ENCODE results near the gene OSGEP. TPM values are rescaled to one million over a fixed set of nuclear protein-coding genes. Genes with fewer than 3 reads are reported as not detected.

The OSGEP gene
- total RNA-seq, 1 donor from 2014 or later, result 67.0 TPM

DNA sequence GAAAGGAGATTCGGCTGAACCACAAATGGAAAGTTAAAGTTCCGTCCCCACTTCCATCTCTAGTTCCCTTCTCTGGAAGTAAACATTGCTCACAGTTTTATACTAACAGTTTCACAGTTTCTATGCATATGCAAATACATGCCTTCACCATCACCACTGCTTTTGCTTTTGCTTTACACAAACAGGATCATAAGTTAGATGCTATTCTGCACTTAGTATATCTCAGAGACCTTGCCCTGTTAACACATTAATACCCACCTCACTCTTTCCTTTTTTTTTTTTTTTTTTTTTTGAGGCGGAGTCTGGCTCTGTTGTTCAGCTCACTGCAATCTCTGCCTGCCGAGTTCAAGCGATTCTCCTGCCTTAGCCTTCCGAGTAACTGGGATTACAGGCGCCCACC, 42.2 kb downstream of the OSGEP start:
- no peak for DNase-seq (ENCODE audit: low spot score)
- peak overlapping the region; percentile 92 for H3K4me3 Mint-ChIP-seq
- no peaks in the 10 kb centered on the region for H3K9me3 Mint-ChIP-seq
- peaks cover 20% of the 10 kb centered on the region for H3F3A ChIP-seq (ENCODE audit: low read depth)
- no peaks in the 10 kb centered on the region for H3K27me3 Mint-ChIP-seq (ENCODE audit: insufficient read depth, low read depth)
- no peak overlapping the region for H3K27ac ChIP-seq
- H3K4me3 ChIP-seq, result peak overlapping the region; percentile 79
- no peak overlapping the region for H3K27ac Mint-ChIP-seq
- H3K27me3 ChIP-seq, result no peaks in the 10 kb centered on the region
- peaks cover 3% of the 10 kb centered on the region for H3K36me3 Mint-ChIP-seq
- H2AFZ ChIP-seq (replicated peaks), result peak overlapping the region; percentile 96
- peaks cover 13% of the 10 kb centered on the region for H3K4me1 Mint-ChIP-seq
- no peaks in the 10 kb centered on the region for H3K36me3 ChIP-seq
- no peaks in the 10 kb centered on the region for H4K20me1 ChIP-seq (ENCODE audit: low read depth)
- H3K79me2 ChIP-seq (ENCODE audit: low read depth), result peaks cover 10% of the 10 kb centered on the region
- no peaks in the 10 kb centered on the region for H3K9me3 ChIP-seq (ENCODE audit: low read depth)
- H3K4me2 ChIP-seq, result peak overlapping the region; percentile 84
- H3K4me1 ChIP-seq, result peaks cover 3% of the 10 kb centered on the region
- TF ChIP-seq EZH2phosphoT487 (IDR thresholded peaks at IDR 0.05) (no peak), EZH2 (IDR thresholded peaks at IDR 0.05) (no peak)
- TF ChIP-seq, protein P1, sequence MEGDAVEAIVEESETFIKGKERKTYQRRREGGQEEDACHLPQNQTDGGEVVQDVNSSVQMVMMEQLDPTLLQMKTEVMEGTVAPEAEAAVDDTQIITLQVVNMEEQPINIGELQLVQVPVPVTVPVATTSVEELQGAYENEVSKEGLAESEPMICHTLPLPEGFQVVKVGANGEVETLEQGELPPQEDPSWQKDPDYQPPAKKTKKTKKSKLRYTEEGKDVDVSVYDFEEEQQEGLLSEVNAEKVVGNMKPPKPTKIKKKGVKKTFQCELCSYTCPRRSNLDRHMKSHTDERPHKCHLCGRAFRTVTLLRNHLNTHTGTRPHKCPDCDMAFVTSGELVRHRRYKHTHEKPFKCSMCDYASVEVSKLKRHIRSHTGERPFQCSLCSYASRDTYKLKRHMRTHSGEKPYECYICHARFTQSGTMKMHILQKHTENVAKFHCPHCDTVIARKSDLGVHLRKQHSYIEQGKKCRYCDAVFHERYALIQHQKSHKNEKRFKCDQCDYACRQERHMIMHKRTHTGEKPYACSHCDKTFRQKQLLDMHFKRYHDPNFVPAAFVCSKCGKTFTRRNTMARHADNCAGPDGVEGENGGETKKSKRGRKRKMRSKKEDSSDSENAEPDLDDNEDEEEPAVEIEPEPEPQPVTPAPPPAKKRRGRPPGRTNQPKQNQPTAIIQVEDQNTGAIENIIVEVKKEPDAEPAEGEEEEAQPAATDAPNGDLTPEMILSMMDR (IDR thresholded peaks at IDR 0.05), result no peak
- no peak overlapping the region for H3K9ac ChIP-seq

DNA sequence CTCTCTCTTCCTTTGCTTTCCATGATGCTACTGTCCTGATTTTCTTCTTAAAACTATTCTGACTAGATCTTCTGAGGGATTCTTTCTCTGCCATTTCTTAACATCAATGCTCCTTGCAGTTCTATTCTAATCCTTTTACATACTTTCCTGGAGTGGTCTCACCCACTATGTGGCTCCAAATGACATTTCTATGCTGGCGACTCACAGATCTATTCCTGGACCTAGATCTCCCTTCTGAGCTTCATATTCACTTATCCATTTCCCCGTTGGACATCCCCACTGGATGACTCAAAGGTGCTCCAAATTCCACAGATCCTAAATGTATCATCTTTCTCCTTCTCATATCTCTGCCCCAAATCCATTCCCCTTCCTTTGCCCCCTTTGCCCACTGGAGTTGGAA, 45.4 kb downstream of the OSGEP start:
- peaks cover 10% of the 10 kb centered on the region for H3K4me1 Mint-ChIP-seq
- H3K79me2 ChIP-seq (ENCODE audit: low read depth), result peaks cover 10% of the 10 kb centered on the region
- H3K27me3 Mint-ChIP-seq (ENCODE audit: insufficient read depth, low read depth), result peaks cover 2% of the 10 kb centered on the region
- TF ChIP-seq EZH2 (IDR thresholded peaks at IDR 0.05), result no peak
- TF ChIP-seq EZH2phosphoT487 (IDR thresholded peaks at IDR 0.05), result no peak
- TF ChIP-seq, protein P1 (IDR thresholded peaks at IDR 0.05), result no peak
- no peaks in the 10 kb centered on the region for H3K27me3 ChIP-seq
- H3K4me1 ChIP-seq, result peaks cover 3% of the 10 kb centered on the region
- no peak overlapping the region for H3K27ac ChIP-seq
- no peak overlapping the region for H2AFZ ChIP-seq (replicated peaks)
- DNase-seq (ENCODE audit: low spot score), result no peak
- no peak overlapping the region for H3K9ac ChIP-seq
- no peaks in the 10 kb centered on the region for H3K36me3 ChIP-seq
- no peak overlapping the region for H3K27ac Mint-ChIP-seq
- H4K20me1 ChIP-seq (ENCODE audit: low read depth), result no peaks in the 10 kb centered on the region
- H3K9me3 ChIP-seq (ENCODE audit: low read depth), result no peaks in the 10 kb centered on the region
- H3F3A ChIP-seq (ENCODE audit: low read depth), result peaks cover 18% of the 10 kb centered on the region
- H3K9me3 Mint-ChIP-seq, result no peaks in the 10 kb centered on the region
- H3K4me3 Mint-ChIP-seq, result no peak overlapping the region
- no peak overlapping the region for H3K4me2 ChIP-seq
- H3K4me3 ChIP-seq, result no peak overlapping the region
- H3K36me3 Mint-ChIP-seq, result peaks cover 15% of the 10 kb centered on the region

DNA sequence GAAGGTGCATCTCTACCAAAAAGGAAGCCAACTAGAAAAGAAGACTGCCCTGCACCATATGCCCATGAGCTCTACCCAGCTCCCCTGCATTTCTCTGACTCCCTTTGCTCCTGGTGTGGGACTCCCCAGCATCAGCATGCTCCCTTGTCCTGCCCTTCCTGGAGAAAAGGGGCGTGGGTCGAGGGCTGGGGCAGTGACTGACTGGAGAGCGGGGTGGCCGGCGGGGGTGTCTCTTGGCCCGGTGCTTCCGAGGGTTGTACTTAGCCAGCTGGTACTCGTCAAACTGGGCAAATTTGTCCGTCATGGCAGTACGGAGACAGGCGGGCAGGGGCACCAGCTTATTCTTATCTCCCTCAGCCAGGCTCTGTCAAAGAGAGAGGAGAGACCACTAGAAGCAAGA, 51.1 kb downstream of the OSGEP start:
- Histone ChIP-seq H3K79me2 (ENCODE audit: low read depth) (no peaks in the 10 kb centered on the region), H3K27ac (no peak overlapping the region), H3K4me2 (no peak overlapping the region), H3K27me3 (no peaks in the 10 kb centered on the region), H3F3A (ENCODE audit: low read depth) (no peaks in the 10 kb centered on the region), H3K36me3 (no peaks in the 10 kb centered on the region), H2AFZ (replicated peaks) (no peak overlapping the region), H4K20me1 (ENCODE audit: low read depth) (no peaks in the 10 kb centered on the region), H3K9me3 (ENCODE audit: low read depth) (no peaks in the 10 kb centered on the region), H3K4me3 (no peak overlapping the region), H3K9ac (no peak overlapping the region), H3K4me1 (no peaks in the 10 kb centered on the region)
- TF ChIP-seq, protein P1 (IDR thresholded peaks at IDR 0.05), result no peak
- no peak for TF ChIP-seq EZH2 (IDR thresholded peaks at IDR 0.05)
- no peak for TF ChIP-seq EZH2phosphoT487 (IDR thresholded peaks at IDR 0.05)
- Mint-ChIP-seq H3K36me3 (peaks cover 21% of the 10 kb centered on the region), H3K27me3 (ENCODE audit: insufficient read depth, low read depth) (peaks cover 6% of the 10 kb centered on the region), H3K9me3 (no peaks in the 10 kb centered on the region), H3K4me3 (no peak overlapping the region), H3K27ac (no peak overlapping the region), H3K4me1 (no peaks in the 10 kb centered on the region)
- DNase-seq (ENCODE audit: low spot score), result no peak
